GM10847 (cell line): Measurements from ENCODE around the gene KRTAP1-5.
"Not testable (repeated sequence)": the region's sequence is repeated elsewhere in the genome, so short reads cannot be mapped to it uniquely, and the experiment has no call there.

Source experiments
- POLR2A ChIP-seq: IDR thresholded peaks from 2 replicates; pipeline ENCODE4 v1.6.1; 2011; ENCODE audit not compliant: insufficient read length; ENCODE audit errors: extremely low read depth

KRTAP1-5 gene

DNA sequence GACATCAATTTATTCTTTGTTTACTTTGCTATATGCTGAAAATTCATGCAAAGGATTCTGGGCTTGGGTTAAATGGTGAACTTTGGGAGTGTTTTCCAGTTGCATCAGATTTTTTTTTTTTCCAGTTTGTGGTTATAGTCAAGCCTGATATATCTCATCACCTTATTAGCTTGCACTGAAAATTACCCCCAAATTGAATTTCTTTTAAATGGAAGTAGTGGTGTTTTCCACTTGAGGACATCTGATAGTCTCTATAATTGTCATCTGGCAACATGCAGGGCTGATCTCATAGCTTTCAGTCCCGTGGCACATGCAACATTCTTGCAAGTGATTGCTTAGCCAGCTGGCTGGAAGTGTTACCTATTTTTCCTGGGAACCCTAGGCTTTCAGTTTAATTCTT is 13.4 kb downstream of the KRTAP1-5 start:
- TF ChIP-seq POLR2A, result no peak

DNA sequence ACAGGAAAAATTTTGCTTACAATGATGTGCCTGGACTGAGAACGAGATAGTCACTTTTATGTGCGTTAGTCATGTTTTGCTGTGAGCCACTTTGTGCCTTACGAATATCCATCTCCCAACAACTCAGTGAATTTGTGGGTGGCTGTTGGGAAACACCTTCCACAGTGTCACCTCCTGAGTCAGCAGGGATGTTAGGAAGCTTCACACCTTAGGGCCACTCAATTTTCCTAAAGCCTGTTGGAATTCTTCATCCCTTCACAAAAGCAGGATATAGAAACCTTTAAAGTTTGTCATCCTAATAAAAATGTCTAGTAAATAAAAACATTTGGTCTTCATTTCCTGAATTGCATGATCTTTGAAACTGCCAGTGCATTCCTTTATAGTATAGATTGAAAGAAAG is 13.8 kb downstream of the KRTAP1-5 start:
- TF ChIP-seq POLR2A, result no peak

- no peak for TF ChIP-seq POLR2A
These were observed 14.5 kb downstream of the KRTAP1-5 start for GRCh38 chr17:41012326-41013120.

GRCh38 chr17:41010441-41010840 is 16.6 kb downstream of the KRTAP1-5 start:
- TF ChIP-seq POLR2A, result no peak

- TF ChIP-seq POLR2A, result no peak
These were observed 17.1 kb downstream of the KRTAP1-5 start for GRCh38 chr17:41009936-41010335.

- no peak for TF ChIP-seq POLR2A
These were observed 17.7 kb downstream of the KRTAP1-5 start for GRCh38 chr17:41009301-41009760.

GRCh38 chr17:41008811-41009210 is 18.2 kb downstream of the KRTAP1-5 start, which contains the start of gene KRTAP3-1:
Gene KRTAP3-1 (minus strand): TSS chr17:41009128. CDS start chr17:41009074, 54 bp downstream.
- TF ChIP-seq POLR2A, result no peak

GRCh38 chr17:41004397-41004796 is 22.6 kb downstream of the KRTAP1-5 start:
- TF ChIP-seq POLR2A, result no peak

- TF ChIP-seq POLR2A, result no peak
These were observed 23.1 kb downstream of the KRTAP1-5 start for GRCh38 chr17:41003926-41004325.

DNA sequence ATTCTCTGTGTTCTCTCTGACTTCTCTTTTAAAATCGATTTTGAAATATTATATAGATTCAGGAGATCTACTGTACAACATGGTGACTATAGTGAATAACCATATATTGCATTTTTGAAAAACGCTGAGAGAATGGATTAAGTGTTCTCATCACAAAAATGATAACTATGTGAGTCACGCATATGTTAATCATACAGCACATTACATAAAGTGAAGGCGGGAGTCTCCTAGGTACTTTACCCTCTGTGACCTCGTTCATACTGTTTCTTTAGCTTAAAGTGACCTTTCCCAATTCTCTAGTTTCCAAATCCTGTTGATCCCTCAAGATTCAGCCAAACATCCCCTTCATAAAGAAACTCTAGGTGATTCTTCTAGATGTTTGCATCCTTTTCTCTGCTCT is 24.2 kb downstream of the KRTAP1-5 start:
- TF ChIP-seq POLR2A, result no peak

GRCh38 chr17:41001795-41002194 is 25.2 kb downstream of the KRTAP1-5 start:
- TF ChIP-seq POLR2A, result no peak

- not testable (repeated sequence) for TF ChIP-seq POLR2A
These were observed 27.4 kb downstream of the KRTAP1-5 start, which contains the start of gene KRTAP3-2 for GRCh38 chr17:40999563-40999962. Gene KRTAP3-2 (minus strand): TSS chr17:40999906. CDS start chr17:40999853, 53 bp downstream.

- no peak for TF ChIP-seq POLR2A
These were observed 29.6 kb downstream of the KRTAP1-5 start for GRCh38 chr17:40997361-40997760.

- TF ChIP-seq POLR2A, result no peak
These were observed 30.2 kb downstream of the KRTAP1-5 start for GRCh38 chr17:40996829-40997228.

GRCh38 chr17:40995116-40995515 is 31.9 kb downstream of the KRTAP1-5 start:
- no peak for TF ChIP-seq POLR2A

DNA sequence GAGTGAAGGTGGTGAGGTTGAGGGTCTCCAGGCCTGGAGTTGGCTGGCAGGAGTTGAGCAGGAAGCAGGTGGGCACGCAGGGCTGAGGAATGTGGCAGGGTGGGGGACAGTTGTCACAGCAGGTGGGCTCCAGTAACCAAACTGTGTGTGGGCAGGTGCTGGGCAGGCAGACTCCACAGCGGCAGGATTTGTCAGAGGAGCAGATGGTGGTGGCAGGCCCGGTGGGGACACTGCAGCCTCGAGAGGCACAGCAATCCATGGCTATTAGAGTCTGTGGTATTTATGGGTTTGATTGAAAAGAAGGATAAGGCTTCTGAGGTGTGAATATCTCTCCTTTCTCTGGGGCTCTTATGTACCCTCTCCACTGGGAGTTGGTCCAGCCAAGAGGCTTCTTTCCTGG is 33.2 kb downstream of the KRTAP1-5 start, which contains the start of gene KRTAP3-3:
TSS of gene KRTAP3-3 (minus strand) at position 326 of the 400 bp plus-strand sequence. CDS start at position 259, 67 bp downstream.
- no peak for TF ChIP-seq POLR2A
